ENCODE results near the gene MEG3. TPM values are rescaled to one million over a fixed set of nuclear protein-coding genes. Genes with fewer than 3 reads are reported as not detected.

Gene MEG3
- total RNA-seq (2022; extraction: Qiagen RNA extraction; ENCODE audit: low read depth) = 56.5 to 102 TPM (median 73.0 TPM) in 5 replicates

DNA sequence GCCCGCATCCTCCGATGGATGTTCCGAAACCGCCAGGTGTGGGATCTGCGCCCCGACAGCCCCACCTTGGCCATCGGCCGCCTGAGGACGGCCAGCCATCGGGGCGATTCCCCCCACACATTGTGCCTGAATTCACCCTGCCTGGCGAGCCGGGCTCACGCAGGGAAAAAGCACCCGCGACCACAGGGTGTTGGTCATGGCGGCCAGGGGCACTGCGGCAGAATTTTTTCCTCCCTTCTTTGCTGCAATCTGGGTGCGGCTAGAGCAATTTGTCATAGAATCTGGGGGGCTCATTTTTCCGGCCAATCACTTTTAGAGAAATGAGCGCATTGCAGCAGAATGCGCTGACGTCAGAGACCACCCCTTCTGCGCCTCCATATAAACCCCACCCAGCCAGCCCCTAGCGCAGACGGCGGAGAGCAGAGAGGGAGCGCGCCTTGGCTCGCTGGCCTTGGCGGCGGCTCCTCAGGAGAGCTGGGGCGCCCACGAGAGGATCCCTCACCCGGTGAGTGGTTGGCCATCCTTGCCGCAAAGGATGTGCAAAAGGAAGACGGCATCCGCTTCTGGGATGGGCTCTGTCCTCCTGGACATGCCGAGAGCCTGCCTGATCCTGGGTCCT is at the start of gene MEG3:
TSS of gene MEG3 (plus strand) at position 406 of the 619 bp plus-strand sequence.

DNA sequence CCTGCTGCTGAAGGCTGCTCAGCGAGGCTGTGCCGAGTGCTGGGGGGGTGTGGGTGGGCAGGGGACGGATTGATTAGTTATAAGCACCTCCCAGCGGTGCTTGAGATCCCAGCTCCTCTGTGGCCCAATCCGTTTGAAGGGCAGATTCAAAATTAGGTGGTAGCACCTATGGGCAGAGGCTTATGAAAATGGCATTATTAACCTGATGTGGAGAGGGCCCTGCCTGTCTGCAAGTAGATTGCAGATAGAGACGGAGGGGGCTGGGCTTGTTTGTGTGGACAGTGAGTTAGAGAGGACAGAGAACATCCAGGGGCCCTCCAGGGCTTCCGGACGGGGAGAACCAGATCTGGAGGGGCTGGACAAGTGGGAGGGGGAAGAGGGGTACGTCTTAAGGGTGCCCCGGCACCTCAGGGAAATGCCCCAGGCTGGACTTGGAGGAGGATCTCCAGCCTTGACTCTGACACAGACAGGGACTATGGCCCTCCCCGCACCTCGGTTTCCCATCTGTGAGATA is 77.8 kb downstream of the MEG3 start, which contains the start of gene RTL1:
TSS of gene RTL1 (minus strand) at position 51 of the 514 bp plus-strand sequence. CDS start 18,934 bp downstream, outside the sequence.

Other genes starting within 250 kb of the MEG3 start
- gene BEGAIN, start 238.7 kb upstream of the MEG3 start, total RNA-seq (2022; extraction: Qiagen RNA extraction; ENCODE audit: low read depth) = 8.2 to 15.0 TPM (median 11.0 TPM) in 5 replicates
- 0.22 to 0.65 TPM (median 0.48 TPM) in 5 replicates for gene DLK1, start 99.2 kb upstream of the MEG3 start, total RNA-seq (2022; extraction: Qiagen RNA extraction; ENCODE audit: low read depth)
- 0.23 to 0.35 TPM (median 0.31 TPM) in 5 replicates for gene RTL1, start 77.6 kb downstream of the MEG3 start, total RNA-seq (2022; extraction: Qiagen RNA extraction; ENCODE audit: low read depth)